Fibroblast of pulmonary artery (primary cell): ENCODE data around the gene HHAT.
"Not testable (repeated sequence)": the region's sequence is repeated elsewhere in the genome, so short reads cannot be mapped to it uniquely, and the experiment has no call there.

Experiments used
- DNase-seq: peaks from one replicate; pipeline ENCODE4 v3.0.0-alpha.2; 2010; ENCODE audit warnings: low read depth
- H3K4me3 ChIP-seq: replicated peaks from 2 replicates; pipeline ENCODE4 v1.5.1; 2011; ENCODE audit warnings: low read depth, mild to moderate bottlenecking, control low read depth, low read length, moderate library complexity
- TF ChIP-seq, protein P1 (sequence below): IDR thresholded peaks from 2 replicates; pipeline ENCODE4 v1.5.1; 2011; ENCODE audit warnings: mild to moderate bottlenecking, control low read depth, low read length, inconsistent platforms; ENCODE audit errors: missing control alignments

The HHAT gene

DNA sequence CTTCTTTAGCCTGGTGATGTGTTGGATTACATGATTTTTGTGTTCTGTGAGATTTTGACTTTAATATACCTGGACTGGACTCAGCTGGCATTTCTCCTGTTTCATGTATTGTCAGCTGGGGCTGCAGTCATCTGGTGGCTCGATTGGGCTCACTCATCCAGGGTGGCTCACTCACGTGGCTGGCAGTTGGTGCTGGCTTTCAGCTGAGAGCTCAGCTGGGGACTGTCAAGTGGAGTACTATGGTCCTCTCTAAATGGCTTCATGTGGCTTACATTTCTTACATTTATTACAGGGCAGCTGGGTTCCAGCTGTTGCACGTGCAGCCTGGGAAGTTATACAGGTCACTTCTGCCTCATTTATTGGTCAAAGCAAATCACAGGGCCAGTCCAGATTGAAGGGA lies 22.8 kb downstream of the HHAT start:
- H3K4me3 ChIP-seq, result no peak overlapping the region
- TF ChIP-seq, protein P1, sequence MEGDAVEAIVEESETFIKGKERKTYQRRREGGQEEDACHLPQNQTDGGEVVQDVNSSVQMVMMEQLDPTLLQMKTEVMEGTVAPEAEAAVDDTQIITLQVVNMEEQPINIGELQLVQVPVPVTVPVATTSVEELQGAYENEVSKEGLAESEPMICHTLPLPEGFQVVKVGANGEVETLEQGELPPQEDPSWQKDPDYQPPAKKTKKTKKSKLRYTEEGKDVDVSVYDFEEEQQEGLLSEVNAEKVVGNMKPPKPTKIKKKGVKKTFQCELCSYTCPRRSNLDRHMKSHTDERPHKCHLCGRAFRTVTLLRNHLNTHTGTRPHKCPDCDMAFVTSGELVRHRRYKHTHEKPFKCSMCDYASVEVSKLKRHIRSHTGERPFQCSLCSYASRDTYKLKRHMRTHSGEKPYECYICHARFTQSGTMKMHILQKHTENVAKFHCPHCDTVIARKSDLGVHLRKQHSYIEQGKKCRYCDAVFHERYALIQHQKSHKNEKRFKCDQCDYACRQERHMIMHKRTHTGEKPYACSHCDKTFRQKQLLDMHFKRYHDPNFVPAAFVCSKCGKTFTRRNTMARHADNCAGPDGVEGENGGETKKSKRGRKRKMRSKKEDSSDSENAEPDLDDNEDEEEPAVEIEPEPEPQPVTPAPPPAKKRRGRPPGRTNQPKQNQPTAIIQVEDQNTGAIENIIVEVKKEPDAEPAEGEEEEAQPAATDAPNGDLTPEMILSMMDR, result no peak

DNA sequence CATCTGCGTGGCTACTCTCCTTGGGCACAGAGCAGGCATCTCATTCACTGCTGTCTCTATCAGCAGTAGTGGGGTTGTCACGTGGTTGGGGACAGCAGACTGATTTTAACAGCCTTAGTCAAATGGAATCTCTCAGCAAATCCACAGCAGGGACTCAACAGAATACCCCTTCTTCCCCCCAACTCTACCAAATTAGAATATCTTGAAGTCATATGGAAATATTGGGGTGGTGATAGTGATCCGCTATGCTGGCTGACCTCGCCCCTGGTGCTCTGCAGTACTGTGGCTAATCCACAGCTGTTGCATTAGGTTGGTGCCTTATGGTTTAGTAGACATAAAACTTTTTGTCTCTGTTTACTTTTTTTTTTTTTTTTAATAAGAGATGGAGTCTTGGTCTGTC lies 23.9 kb downstream of the HHAT start:
- no peak for DNase-seq
- no peak overlapping the region for H3K4me3 ChIP-seq
- TF ChIP-seq, protein P1, result no peak

More for the DNA sequence above, 22.8 kb downstream of the HHAT start:
- DNase-seq, result no peak

DNA sequence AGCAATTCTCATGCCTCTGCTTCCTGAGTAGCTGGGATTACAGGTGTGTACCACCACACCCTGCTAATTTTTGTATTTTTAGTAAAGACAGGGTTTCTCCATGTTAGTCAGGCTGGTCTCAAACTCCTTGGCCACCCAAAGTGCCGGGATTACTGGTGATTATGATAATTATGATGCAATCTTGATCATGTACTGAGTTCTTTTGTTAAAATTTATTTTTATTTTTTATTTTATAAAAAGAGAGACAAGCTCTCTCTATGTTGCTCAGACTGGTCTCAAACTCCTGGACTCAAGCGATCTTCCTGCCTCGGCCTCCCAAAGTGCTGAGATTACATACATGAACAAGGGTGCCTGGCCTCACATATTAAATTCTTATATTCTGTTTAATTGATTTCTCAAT lies 25.6 kb downstream of the HHAT start:
- H3K4me3 ChIP-seq, DNase-seq: not testable (repeated sequence)

DNA sequence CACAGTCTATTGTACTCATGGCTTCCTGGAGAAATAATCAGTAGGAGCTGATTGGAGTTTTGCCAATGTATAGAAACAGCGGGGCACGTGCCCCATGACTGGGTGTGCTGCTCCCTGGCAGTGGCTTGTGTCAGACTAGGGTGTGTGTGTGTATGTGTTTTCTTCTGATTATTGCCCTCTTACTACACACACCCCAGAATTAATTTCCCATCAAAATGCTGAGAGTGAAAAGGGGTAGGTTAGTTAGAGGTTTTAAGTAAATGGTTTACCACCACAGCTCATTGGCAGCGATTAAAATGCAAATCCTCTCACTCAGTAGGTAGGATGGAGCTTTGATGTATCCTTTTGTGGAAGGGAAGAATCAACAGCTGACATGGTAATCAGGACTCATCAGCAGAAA lies 29.9 kb downstream of the HHAT start:
- DNase-seq, result no peak
- H3K4me3 ChIP-seq, result no peak overlapping the region
- TF ChIP-seq, protein P1, result no peak

DNA sequence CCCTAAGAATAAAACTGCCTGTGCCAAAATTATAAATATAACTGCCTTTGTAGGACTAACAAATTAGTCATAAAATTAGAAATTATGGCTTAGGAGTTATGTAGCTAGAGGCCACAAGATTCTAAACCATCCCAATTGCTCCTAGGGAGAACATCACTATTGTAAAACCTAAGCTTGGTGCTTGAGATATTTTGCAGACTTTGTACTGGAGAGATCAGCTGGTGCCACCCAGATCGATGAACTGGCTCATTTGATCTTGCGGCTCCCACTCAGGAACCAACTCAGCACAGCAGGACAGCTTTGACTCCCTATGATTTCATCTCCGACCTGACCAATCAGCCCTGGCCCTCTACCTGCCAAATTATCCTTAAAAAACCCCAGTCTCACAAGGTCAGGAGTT lies 30.6 kb downstream of the HHAT start:
- TF ChIP-seq, protein P1, result no peak
- no peak overlapping the region for H3K4me3 ChIP-seq
- no peak for DNase-seq

DNA sequence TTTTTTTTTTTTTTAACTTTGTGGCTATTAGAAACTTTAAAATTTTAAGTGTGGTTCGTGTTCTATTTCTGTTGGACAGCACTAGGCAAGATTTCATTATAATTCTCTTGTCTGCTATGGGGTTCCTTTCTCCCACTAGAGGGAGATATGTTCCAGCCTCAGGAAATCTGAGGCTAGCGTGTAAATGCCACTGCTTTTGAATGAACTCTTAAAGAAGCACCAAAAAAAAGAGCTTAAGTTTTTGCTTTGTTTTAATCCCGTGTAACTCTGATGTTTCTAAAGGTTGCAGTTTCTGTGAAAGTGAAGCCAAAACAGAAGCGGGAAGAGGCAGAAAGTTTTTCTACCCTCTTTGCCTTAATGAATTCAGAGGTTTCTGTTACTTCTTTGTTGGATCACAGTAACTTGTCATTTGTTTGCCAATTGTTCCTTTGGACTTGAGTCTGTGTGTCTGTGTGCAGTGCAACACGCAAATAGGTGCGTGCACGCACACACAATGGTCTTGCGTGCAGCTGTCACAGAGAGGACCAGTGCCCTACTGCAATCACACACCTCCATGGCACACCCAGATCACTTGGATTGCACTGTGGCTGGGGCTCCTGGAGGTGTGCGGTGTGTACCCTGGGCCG lies 32.3 kb downstream of the HHAT start:
- peak; percentile 71 for DNase-seq
- no peak overlapping the region for H3K4me3 ChIP-seq
- TF ChIP-seq, protein P1, result peak; percentile 83

DNA sequence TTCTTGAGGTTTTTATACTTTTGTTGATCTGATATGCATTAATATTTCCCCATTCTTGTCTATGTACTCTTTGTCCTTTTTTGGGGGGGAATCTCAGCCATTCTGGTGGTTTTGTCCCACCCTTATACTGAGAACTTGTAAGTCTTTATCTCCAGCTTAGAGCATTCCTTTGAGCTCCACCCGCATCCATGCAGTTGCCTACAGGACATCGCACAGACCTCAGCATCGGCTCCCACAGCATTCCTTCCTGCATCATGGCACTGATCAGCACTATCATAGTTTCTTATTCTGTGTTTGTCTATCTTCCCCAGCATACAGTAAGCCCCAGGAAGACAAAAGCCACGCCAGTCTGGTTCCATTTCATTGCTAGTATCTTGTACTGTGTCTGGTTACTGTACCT lies 33.0 kb downstream of the HHAT start:
- DNase-seq, result no peak
- TF ChIP-seq, protein P1, result no peak
- H3K4me3 ChIP-seq, result no peak overlapping the region
